Endodermal cell (in vitro differentiated cells): ENCODE data around the gene NPHS1. TPM values are rescaled to one million over a fixed set of nuclear protein-coding genes. Genes with fewer than 3 reads are reported as not detected.

Source experiments
- DNase-seq: peaks from one replicate; pipeline ENCODE4 v3.0.0-alpha.2; 2017
- H3K27ac ChIP-seq: 2 replicates; pipeline ENCODE4 v1.5.1; 2013; ENCODE audit warnings: mild to moderate bottlenecking, low read depth, low read length, moderate library complexity
- H3K27me3 ChIP-seq: 2 replicates; pipeline ENCODE4 v1.6.1; 2013; ENCODE audit warnings: mild to moderate bottlenecking, low read length, moderate library complexity; ENCODE audit not compliant: insufficient read depth, control insufficient read depth, poor library complexity, severe bottlenecking
- H3K36me3 ChIP-seq: 2 replicates; pipeline ENCODE4 v1.7.0; 2013; ENCODE audit warnings: mild to moderate bottlenecking, low read length, moderate library complexity; ENCODE audit not compliant: control insufficient read depth, insufficient read depth
- H3K4me1 ChIP-seq: one replicate; pipeline ENCODE4 v1.7.0; 2013; ENCODE audit warnings: low read length; ENCODE audit not compliant: control insufficient read depth, insufficient read depth
- H3K4me3 ChIP-seq: 2 replicates; pipeline ENCODE4 v1.5.1; 2013; ENCODE audit warnings: mild to moderate bottlenecking, low read length, moderate library complexity
- H3K9ac ChIP-seq: 2 replicates; pipeline ENCODE4 v1.6.1; 2013; ENCODE audit warnings: mild to moderate bottlenecking, low read length, moderate library complexity; ENCODE audit not compliant: poor library complexity, severe bottlenecking; ENCODE audit errors: extremely low read depth
- H3K9me3 ChIP-seq: 2 replicates; pipeline ENCODE4 v1.6.1; 2013; ENCODE audit warnings: mild to moderate bottlenecking, low read length, moderate library complexity; ENCODE audit not compliant: control insufficient read depth
- H3K27ac Mint-ChIP-seq: 2 replicates; pipeline ENCODE4 v1.8.0; 2020; ENCODE audit warnings: mixed read lengths
- H3K27me3 Mint-ChIP-seq: 2 replicates; pipeline ENCODE4 v1.8.0; 2021; ENCODE audit warnings: mild to moderate bottlenecking, mixed read lengths; ENCODE audit not compliant: insufficient read depth
- H3K36me3 Mint-ChIP-seq: 2 replicates; pipeline ENCODE4 v1.8.0; 2020; ENCODE audit warnings: low read depth, mixed read lengths
- H3K4me1 Mint-ChIP-seq: 2 replicates; pipeline ENCODE4 v1.8.0; 2020; ENCODE audit warnings: mixed read lengths
- H3K4me3 Mint-ChIP-seq: 2 replicates; pipeline ENCODE4 v1.8.0; 2020; ENCODE audit warnings: mild to moderate bottlenecking, moderate library complexity, mixed read lengths
- H3K9me3 Mint-ChIP-seq: 2 replicates; pipeline ENCODE4 v1.8.0; 2020; ENCODE audit warnings: mild to moderate bottlenecking, mixed read lengths
- CTCF ChIP-seq: fragments of 200-600 bp; sonication (generic); conservative IDR thresholded peaks from 2 replicates; pipeline ENCODE4 v1.5.0; 2021; ENCODE audit warnings: antibody characterized with exemption, mild to moderate bottlenecking
- WGBS, 2 experiments: methylation state at CpG; one replicate each; pipeline versions ENCODE4 v1.1.5 to v1.1.7; 2013; ENCODE audit warnings: missing lambda C conversion rate in 2 of 2, mixed read lengths in 1 of 2; ENCODE audit not compliant: insufficient coverage in 1 of 2, insufficient read length in 1 of 2; 5-methylcytosine and 5-hydroxymethylcytosine counted together
- total RNA-seq, 2 donors: library from RNA; stranded (reverse); fragmentation: NEBNext Ultra II Directional in 1 of 2; extraction: Animal tissue kit (Norgen Biotek cat#: 25700) in 1 of 2; gene quantifications; 2 replicates in 1 of 2; 3 replicates in 1 of 2; pipeline ENCODE4 v1.2.1, GENCODE V29; 2021

The NPHS1 gene
- total RNA-seq, 2 donors from 2014 or later = 0.24 to 0.80 TPM

- no peaks in the 10 kb centered on the region for H3K9me3 Mint-ChIP-seq
- no peak for TF ChIP-seq CTCF
- peaks cover 83% of the 10 kb centered on the region for H3K27me3 Mint-ChIP-seq
- DNase-seq = no peak
- H3K9ac ChIP-seq = no peak overlapping the region
- peaks cover 78% of the 10 kb centered on the region for H3K27me3 ChIP-seq
- no peak overlapping the region for H3K27ac ChIP-seq
- H3K4me3 Mint-ChIP-seq = no peak overlapping the region
- no peak overlapping the region for H3K27ac Mint-ChIP-seq
- no peaks in the 10 kb centered on the region for H3K4me1 ChIP-seq
- H3K36me3 Mint-ChIP-seq = no peaks in the 10 kb centered on the region
- 85 to 93% methylated on average over 5 to 8 of the region's 8 CpGs for WGBS, 2 experiments
- H3K36me3 ChIP-seq = no peaks in the 10 kb centered on the region
- no peaks in the 10 kb centered on the region for H3K9me3 ChIP-seq
- H3K4me3 ChIP-seq = no peak overlapping the region
- H3K4me1 Mint-ChIP-seq = peaks cover 10% of the 10 kb centered on the region
These were observed 4.4 kb downstream of the NPHS1 start for GRCh38 chr19:35847911-35848310.

- no peaks in the 10 kb centered on the region for H3K36me3 ChIP-seq
- no peaks in the 10 kb centered on the region for H3K4me1 ChIP-seq
- H3K36me3 Mint-ChIP-seq = no peaks in the 10 kb centered on the region
- H3K4me3 Mint-ChIP-seq = peak overlapping the region; percentile 43
- H3K27me3 ChIP-seq = peaks cover 93% of the 10 kb centered on the region
- no peak overlapping the region for H3K27ac Mint-ChIP-seq
- no peaks in the 10 kb centered on the region for H3K9me3 ChIP-seq
- no peak overlapping the region for H3K27ac ChIP-seq
- DNase-seq = peak; percentile 73
- H3K4me3 ChIP-seq = no peak overlapping the region
- WGBS, 2 experiments = 6 to 8% methylated on average over 4 to 26 of the region's 26 CpGs
- peaks cover 97% of the 10 kb centered on the region for H3K27me3 Mint-ChIP-seq
- peak; percentile 42 for TF ChIP-seq CTCF
- H3K4me1 Mint-ChIP-seq = peaks cover 10% of the 10 kb centered on the region
- H3K9ac ChIP-seq = no peak overlapping the region
- no peaks in the 10 kb centered on the region for H3K9me3 Mint-ChIP-seq
These were observed 6.2 kb downstream of the NPHS1 start for GRCh38 chr19:35846038-35846668.

GRCh38 chr19:35845215-35846037 is 6.9 kb downstream of the NPHS1 start:
- WGBS, 2 experiments = 5 to 11% methylated on average over 18 to 63 of the region's 63 CpGs
- Mint-ChIP-seq H3K9me3 (no peaks in the 10 kb centered on the region), H3K36me3 (no peaks in the 10 kb centered on the region), H3K4me3 (peak overlapping the region; percentile 43), H3K27ac (no peak overlapping the region), H3K27me3 (peaks cover 97% of the 10 kb centered on the region), H3K4me1 (peaks cover 10% of the 10 kb centered on the region)
- Histone ChIP-seq H3K27ac (no peak overlapping the region), H3K4me1 (no peaks in the 10 kb centered on the region), H3K4me3 (no peak overlapping the region), H3K36me3 (no peaks in the 10 kb centered on the region), H3K27me3 (peaks cover 91% of the 10 kb centered on the region), H3K9me3 (no peaks in the 10 kb centered on the region), H3K9ac (no peak overlapping the region)
- TF ChIP-seq CTCF = no peak
- DNase-seq = peak; percentile 77
